Stomach (tissue), 4 donors: ENCODE data around the gene CCDC178.

Source experiments
- CTCF ChIP-seq, 7 experiments: fragments of 450-650 bp in 4 of 7; fragments of 200-600 bp in 3 of 7; sonication (generic) in 3 of 7; IDR thresholded peaks; one replicate each; pipeline ENCODE4 v1.5.1; 2016 to 2019; ENCODE audit warnings: antibody characterized with exemption in 7 of 7, control low read depth in 2 of 7, mild to moderate bottlenecking in 1 of 7
- POLR2A ChIP-seq, 4 donors: fragments of 450-650 bp; IDR thresholded peaks; one replicate each; pipeline ENCODE4 v1.6.1; 2016; ENCODE audit warnings: antibody characterized with exemption in 4 of 4, control low read depth in 2 of 4, mild to moderate bottlenecking in 1 of 4, moderate library complexity in 1 of 4

- TF ChIP-seq CTCF (IDR thresholded peaks at IDR 0.05) (no peak), POLR2A (IDR thresholded peaks at IDR 0.05) (no peak)
These were observed 133.0 kb downstream of the CCDC178 start for GRCh38 chr18:33307520-33307919.
